Tongue (tissue), 2 donors: Measurements from ENCODE around the gene RSRP1. TPM values are rescaled to one million over a fixed set of nuclear protein-coding genes. Genes with fewer than 3 reads are reported as not detected.
"Not testable (repeated sequence)": the region's sequence is repeated elsewhere in the genome, so short reads cannot be mapped to it uniquely, and the experiment has no call there.

Experiments used
- DNase-seq: peaks from one replicate; pipeline ENCODE4 v3.0.0-alpha.2; 2015
- total RNA-seq: library from RNA; depleted of rRNA; stranded (reverse); fragments of >200 nt; gene quantifications from one replicate; pipeline ENCODE4 v1.2.3, GENCODE V29; 2014

Gene RSRP1
- total RNA-seq, 1 donor from 2014 or later: 90.4 TPM

DNA sequence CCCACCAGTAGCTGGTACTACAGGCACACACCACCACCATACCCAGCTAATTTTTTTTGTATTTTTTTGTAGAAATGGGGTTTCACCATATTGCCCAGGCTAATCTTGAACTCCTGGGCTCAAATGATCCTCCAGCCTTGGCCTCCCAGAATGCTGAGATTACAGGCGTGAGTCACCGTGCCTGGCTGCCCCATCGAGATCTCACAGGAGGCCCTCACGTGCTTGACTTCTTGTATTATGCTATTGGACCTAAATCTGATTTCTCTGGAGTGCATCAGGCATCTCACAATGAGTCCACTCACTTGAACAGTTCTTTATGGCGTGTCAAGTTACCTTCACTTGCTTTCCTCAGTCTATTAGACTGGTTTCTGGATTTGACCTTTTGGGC, 9.3 kb upstream of the RSRP1 start:
- no peak for DNase-seq

DNA sequence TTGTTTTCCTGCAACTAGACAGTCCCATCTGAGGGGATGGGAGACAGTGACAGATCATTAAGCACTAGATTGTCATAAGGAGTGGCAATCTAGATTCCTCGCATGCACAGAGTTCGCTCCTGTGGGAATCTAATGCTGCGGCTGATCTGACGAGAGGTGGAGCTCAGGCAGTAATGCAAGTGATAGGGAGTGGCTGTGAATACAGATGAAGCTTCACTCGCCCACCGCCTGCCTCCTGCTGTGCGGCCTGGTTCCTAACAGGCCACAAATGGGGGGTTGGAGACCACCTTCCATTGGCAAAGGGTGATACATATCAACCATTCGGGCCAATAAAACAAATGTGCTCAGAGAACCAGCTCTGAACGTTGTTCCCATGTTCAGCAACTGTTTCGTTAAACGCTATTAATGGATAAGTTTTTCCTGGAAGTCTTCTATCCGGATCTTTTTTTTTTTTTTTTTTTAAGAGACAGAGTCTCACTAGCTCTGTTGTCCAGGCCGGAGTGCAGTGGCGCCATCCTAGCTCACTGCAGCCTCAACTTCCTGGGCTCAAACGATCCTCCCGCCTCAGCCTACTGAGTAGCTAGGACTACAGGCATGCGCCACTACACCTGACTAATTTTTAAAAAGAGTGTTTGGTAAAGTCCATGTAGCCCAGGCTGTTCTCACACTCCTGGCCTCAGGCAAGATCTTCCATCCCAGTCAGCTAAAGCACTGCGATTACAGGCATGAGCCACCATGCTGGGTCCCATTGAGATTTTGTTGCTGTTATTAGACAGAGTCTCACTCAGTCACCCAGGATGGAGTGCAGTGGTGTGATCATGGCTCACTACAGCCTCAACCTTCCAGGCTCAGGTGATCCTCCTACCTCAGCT, 8.7 kb upstream of the RSRP1 start:
- no peak for DNase-seq

DNA sequence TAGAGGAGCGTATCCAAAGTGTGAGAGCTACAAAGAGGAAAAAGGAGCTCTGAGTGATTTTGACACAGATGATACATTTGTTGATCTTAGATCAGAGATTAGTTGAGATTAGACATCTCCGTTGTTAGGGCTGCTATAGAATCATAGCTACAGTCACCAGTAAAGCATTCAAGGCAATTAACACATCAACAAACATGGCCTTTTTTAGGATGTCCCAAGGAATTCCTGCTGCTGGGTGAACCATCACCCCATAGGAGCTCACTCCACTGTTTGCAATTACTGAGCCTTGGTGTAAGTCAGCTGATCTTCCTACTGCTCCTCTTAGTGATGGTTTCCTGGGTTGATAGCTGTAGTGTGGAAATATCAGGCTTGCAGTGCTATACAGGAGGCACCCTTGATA, 6.7 kb upstream of the RSRP1 start:
- DNase-seq: no peak

DNA sequence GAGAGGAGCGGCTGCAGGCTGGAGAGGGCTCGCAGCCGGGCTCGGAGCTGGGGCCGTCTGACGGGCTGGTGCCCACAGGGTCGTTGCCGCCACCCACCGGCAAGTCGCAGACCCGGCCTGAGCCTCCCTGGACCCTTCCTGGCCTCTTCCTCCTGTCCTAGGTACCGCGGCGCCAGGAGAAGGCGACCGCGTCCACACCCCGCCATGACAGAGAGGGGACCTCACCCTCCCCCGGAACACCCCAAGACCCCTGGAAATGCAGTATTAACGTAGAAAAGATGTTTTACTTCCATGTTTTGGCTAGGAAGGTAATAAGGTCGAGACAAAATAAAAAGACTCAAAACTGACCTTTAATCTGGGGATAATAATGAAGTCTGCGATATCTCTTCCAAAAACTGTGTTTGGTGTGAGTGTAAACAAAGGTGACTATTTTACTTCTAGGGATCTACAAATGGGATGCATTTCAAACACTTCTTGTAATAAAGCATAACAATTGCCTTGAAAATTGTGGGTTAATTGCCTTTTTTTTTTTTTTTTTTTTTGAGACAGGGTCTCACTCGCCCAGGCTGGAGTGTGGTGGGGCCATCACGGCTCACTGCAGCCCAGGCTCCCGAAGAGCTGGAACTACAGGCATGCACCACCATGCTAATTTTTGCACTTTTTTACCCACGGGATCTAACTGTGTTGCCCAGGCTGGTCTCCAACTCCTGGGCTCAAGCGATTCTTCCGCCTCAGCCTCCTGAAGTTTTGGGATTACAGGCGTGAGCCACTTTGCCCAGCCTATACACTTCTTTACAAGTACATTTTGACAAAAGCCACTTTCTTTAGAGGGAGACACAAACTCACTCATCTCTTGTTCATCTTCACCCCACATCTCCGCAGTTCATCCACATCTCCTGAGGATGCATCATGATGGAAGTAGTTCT, 838 bp upstream of the RSRP1 start:
- no peak for DNase-seq

- DNase-seq: no peak
Measured at GRCh38 chr1:25246600-25247023, 642 bp downstream of the RSRP1 start.

- no peak for DNase-seq
Measured at GRCh38 chr1:25245809-25246599, 1.2 kb downstream of the RSRP1 start.

GRCh38 chr1:25245393-25245792, 1.9 kb downstream of the RSRP1 start:
- no peak for DNase-seq

GRCh38 chr1:25243907-25244306, 3.3 kb downstream of the RSRP1 start:
- DNase-seq: no peak

DNA sequence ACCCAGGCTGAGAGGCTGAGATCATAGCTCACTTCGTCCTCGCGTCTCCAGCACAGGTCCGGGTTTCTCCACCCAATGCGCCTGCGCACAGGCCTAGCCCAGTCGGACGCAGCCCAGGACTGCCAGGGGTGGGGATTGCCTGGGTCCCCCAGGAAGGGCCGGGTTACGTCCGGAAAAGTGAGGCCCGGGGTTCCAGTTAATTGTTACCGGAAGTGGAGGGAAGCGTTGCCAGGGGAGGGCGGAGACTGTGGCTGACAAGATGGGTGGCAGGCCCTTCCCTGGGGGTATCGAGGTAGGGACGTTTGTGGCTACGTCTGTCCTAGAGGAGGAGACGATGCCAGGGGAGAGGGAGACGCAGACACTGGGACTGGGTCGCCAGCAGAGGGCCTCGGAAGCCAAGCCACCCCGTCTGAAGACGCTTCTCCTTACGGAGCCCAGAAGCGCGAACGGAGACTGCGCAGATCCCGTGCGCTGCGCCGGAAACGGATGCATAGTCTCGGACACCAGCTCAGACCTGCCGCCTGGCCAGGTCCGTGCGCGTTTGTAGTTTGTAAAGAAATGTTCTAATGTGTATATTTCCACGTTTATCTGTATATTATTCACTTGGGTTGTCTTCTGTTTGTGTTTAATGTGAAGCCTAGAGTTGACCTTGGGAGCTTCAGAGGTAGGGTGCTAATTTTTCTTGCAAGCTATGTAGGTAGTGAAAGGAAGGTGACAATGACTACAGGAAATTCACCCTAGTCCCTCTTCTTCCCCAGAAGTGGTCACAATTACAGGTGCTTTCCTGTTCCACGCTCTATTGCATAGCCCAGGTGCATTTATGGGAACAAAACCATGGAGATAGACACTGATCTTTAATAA, 7.3 kb downstream of the RSRP1 start:
- peak; percentile 97 for DNase-seq

GRCh38 chr1:25238046-25238445, 9.2 kb downstream of the RSRP1 start:
- no peak for DNase-seq

- DNase-seq: not testable (repeated sequence)
Measured at GRCh38 chr1:25236261-25236660, 11.0 kb downstream of the RSRP1 start.

GRCh38 chr1:25235411-25235810, 11.8 kb downstream of the RSRP1 start:
- DNase-seq: not testable (repeated sequence)

GRCh38 chr1:25232866-25233784, 14.1 kb downstream of the RSRP1 start:
- DNase-seq: peak; percentile 88

GRCh38 chr1:25232027-25232865, 15.0 kb downstream of the RSRP1 start, which contains the start of gene SYF2:
Gene SYF2, minus strand, starts transcription at chr1:25232502. Its CDS starts 35 bp downstream, at chr1:25232467.
- DNase-seq: peak; percentile 98

GRCh38 chr1:25223471-25223870, 23.8 kb downstream of the RSRP1 start:
- DNase-seq: no peak

GRCh38 chr1:25222606-25223005, 24.6 kb downstream of the RSRP1 start:
- no peak for DNase-seq

DNA sequence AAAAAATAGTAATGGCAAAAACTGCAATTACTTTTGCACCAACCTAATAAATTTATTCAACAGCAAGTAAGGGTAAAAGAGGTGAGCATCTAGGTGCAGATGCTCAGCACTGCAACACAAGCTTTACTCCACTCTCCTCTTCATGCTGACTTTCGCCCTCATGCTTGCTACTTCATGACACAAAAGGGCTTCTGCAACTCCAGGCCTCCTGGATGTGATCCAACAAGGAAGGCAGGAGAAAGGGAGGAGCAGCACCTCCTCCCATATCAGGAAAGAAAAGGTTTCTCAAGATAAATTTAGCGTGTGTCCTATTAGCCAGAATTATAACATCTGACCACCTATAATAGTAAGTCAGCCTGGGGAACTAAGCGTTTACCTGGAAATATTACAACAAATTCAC, 26.6 kb downstream of the RSRP1 start:
- DNase-seq: no peak

DNA sequence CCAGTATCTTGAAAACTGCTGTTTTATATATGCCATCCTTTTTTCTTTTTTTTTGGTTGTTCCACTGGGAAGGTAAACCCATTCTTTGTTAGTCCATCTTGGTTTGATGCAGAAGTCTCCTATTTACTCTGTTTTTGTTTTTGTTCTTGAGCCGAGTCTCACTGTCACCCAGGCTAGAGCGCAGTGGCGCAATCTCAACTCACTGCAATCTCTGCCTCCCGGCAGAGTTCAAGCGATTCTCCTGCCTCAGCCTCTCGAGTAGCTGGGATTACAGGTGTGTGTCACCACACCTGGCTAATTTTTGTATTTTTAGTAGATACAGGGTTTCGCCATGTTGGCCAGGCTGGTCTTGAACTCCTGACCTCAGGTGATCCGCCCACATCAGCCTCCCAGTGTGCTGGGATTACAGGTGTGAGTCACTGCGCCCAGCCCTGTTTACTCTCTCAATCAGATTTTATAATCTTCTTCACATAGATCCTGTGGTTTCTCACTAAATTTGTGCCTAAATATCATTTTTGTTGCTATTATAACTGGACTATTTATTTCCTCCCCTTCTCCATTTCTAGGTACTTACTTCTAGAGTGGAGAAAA, 27.5 kb downstream of the RSRP1 start:
- DNase-seq: no peak
